ENCODE results near the gene HOMER1. TPM values are rescaled to one million over a fixed set of nuclear protein-coding genes. Genes with fewer than 3 reads are reported as not detected.
A peak's percentile ranks its signal among the peaks of the same experiment; 100 is the strongest.

HOMER1 gene
- total and polyA plus RNA-seq, 9 of the 15 experiments (the other 6 are each of a cell fraction or from before 2014, with no cell fraction given): 6.3 to 39.9 (median 9.9) TPM

GRCh38 chr5:79546782-79547428, 33.0 kb upstream of the HOMER1 start (continued):
- no peak for TF ChIP-seq CEBPG (CRISPR knock-in tag; IDR thresholded peaks at IDR 0.05)
- 0 out of 4 replicates have a peak, but pooled peaks of 1 of the 2 experiments have one; percentile 26 for TF ChIP-seq CEBPG (tag; conservative IDR thresholded peaks at IDR 0.05 in 1 of 2, IDR thresholded peaks at IDR 0.05 in 1 of 2)
- no peak for TF ChIP-seq HDAC3 (IDR thresholded peaks at IDR 0.05; ENCODE audit: borderline replicate concordance, partially characterized antibody)
- no peak for TF ChIP-seq NR2C2 (CRISPR knock-in tag; IDR thresholded peaks at IDR 0.05)
- TF ChIP-seq NR2C2 (tag; IDR thresholded peaks at IDR 0.05): peak; percentile 26; the same call in 1 of the 2 replicates
- TF ChIP-seq JUND (IDR thresholded peaks at IDR 0.05; ENCODE audit: borderline replicate concordance, low read depth, low read length): no peak
- peak; percentile 35; the same call in 1 of the 3 replicates for TF ChIP-seq JUND (tag; IDR thresholded peaks at IDR 0.05; ENCODE audit: borderline replicate concordance, low read depth, low read length)
- TF ChIP-seq CHD2 (IDR thresholded peaks at IDR 0.05; ENCODE audit: low read depth, low read length): no peak
- TF ChIP-seq SFPQ (IDR thresholded peaks at IDR 0.05; ENCODE audit: low read depth, low read length): no peak
- TF ChIP-seq ZBTB26 (CRISPR knock-in tag; IDR thresholded peaks at IDR 0.05): no peak
- TF ChIP-seq E2F8 (IDR thresholded peaks at IDR 0.05; ENCODE audit: low read depth, partially characterized antibody): no peak
- TF ChIP-seq ID3 (CRISPR knock-in tag; IDR thresholded peaks at IDR 0.05): no peak
- TF ChIP-seq ID3 (tag; IDR thresholded peaks at IDR 0.05): 0 out of 2 replicates have a peak, but pooled peaks have one; percentile 19
- no peak for TF ChIP-seq PML (IDR thresholded peaks at IDR 0.05; ENCODE audit: low read length)
- TF ChIP-seq KLF16 (IDR thresholded peaks at IDR 0.05): no peak
- TF ChIP-seq DEAF1 (CRISPR knock-in tag; IDR thresholded peaks at IDR 0.05): no peak
- TF ChIP-seq TAF9B (IDR thresholded peaks at IDR 0.05; ENCODE audit: partially characterized antibody): no peak
- TF ChIP-seq CBFA2T2 (conservative IDR thresholded peaks at IDR 0.05): peak; percentile 19; the same call in 1 of the 2 replicates
- TF ChIP-seq ATF1 (CRISPR knock-in tag; IDR thresholded peaks at IDR 0.05): no peak
- TF ChIP-seq ATF1 (tag; IDR thresholded peaks at IDR 0.05): 0 out of 2 replicates have a peak, but pooled peaks have one; percentile 10
